Measurements from ENCODE around the gene ERMARD. TPM values are rescaled to one million over a fixed set of nuclear protein-coding genes. Genes with fewer than 3 reads are reported as not detected.

Gene ERMARD
- total RNA-seq, 1 experiment from 2014 or later: 17.7 TPM

- H3K4me1 Mint-ChIP-seq: peaks cover 5% of the 10 kb centered on the region
- no peak overlapping the region for H3K27ac Mint-ChIP-seq
- no peak overlapping the region for H3K4me3 Mint-ChIP-seq
- peaks cover 8% of the 10 kb centered on the region for H3K27me3 Mint-ChIP-seq (ENCODE audit: low read depth)
- no peaks in the 10 kb centered on the region for H3K36me3 Mint-ChIP-seq
- DNase-seq (ENCODE audit: low spot score) (no peak), ATAC-seq (no peak)
- H3K9me3 Mint-ChIP-seq: peaks cover 5% of the 10 kb centered on the region; the same call in 1 of the 2 replicates
- ChIA-PET CTCF (no interaction called here), POLR2A (no interaction called here)
- no peak for TF ChIP-seq ZNF281 (CRISPR knock-in tag; IDR thresholded peaks at IDR 0.05)
- no peak for TF ChIP-seq CTCF (IDR thresholded peaks at IDR 0.05)
- no peak for TF ChIP-seq GTF2I (CRISPR knock-in tag; conservative IDR thresholded peaks at IDR 0.05)
- TF ChIP-seq ZSCAN18 (CRISPR knock-in tag; IDR thresholded peaks at IDR 0.05): no peak
- TF ChIP-seq USF1 (CRISPR knock-in tag; IDR thresholded peaks at IDR 0.05): no peak
- no peak for TF ChIP-seq ATF3 (CRISPR knock-in tag; conservative IDR thresholded peaks at IDR 0.05)
- TF ChIP-seq ZNF263 (CRISPR knock-in tag; IDR thresholded peaks at IDR 0.05; ENCODE audit: low read depth): no peak
- TF ChIP-seq CREM (CRISPR knock-in tag; IDR thresholded peaks at IDR 0.05): no peak
- TF ChIP-seq SMAD3 (CRISPR knock-in tag; IDR thresholded peaks at IDR 0.05; ENCODE audit: borderline replicate concordance): no peak
- no peak for TF ChIP-seq STAT6 (CRISPR knock-in tag; conservative IDR thresholded peaks at IDR 0.05; ENCODE audit: low read depth)
- TF ChIP-seq ZNF416 (CRISPR knock-in tag; IDR thresholded peaks at IDR 0.05): no peak
- TF ChIP-seq KAT7 (CRISPR knock-in tag; IDR thresholded peaks at IDR 0.05; ENCODE audit: borderline replicate concordance): no peak
- no peak for TF ChIP-seq MAX (CRISPR knock-in tag; IDR thresholded peaks at IDR 0.05)
- TF ChIP-seq IRF1 (CRISPR knock-in tag; IDR thresholded peaks at IDR 0.05): no peak
- TF ChIP-seq GABPB1 (CRISPR knock-in tag; IDR thresholded peaks at IDR 0.05): no peak
- no peak for TF ChIP-seq ZNF121 (CRISPR knock-in tag; IDR thresholded peaks at IDR 0.05)
- no peak for TF ChIP-seq TCF7 (CRISPR knock-in tag; IDR thresholded peaks at IDR 0.05; ENCODE audit: low read depth)
- no peak for TF ChIP-seq NR3C1 (CRISPR knock-in tag; conservative IDR thresholded peaks at IDR 0.05; ENCODE audit: low read depth)
- no peak for TF ChIP-seq ZNF425 (CRISPR knock-in tag; conservative IDR thresholded peaks at IDR 0.05)
- no peak for TF ChIP-seq RORB (CRISPR knock-in tag; IDR thresholded peaks at IDR 0.05)
Observed at GRCh38 chr6:169741344-169741743, 10.1 kb upstream of the ERMARD start.

Data from WTC11 (cell line).